ENCODE data around the gene XK.

GRCh38 chrX:37678574-37678973, 7.0 kb upstream of the XK start:
- no peak for TF ChIP-seq EZH2phosphoT487 (IDR thresholded peaks at IDR 0.05; ENCODE audit: insufficient read depth, low read depth)
- TF ChIP-seq EZH2 (IDR thresholded peaks at IDR 0.05; ENCODE audit: insufficient read depth, poor library complexity, severe bottlenecking): no peak
